H1 (cell line): ENCODE results near the gene CHRNA5.

ENCODE experiments used
- CBX8 ChIP-seq: fragments of 300-800, 300-1000 bp; sonication (generic); IDR thresholded peaks from 2 replicates; pipeline ENCODE4 v1.7.1; 2016; ENCODE audit warnings: low read depth, low read length, borderline replicate concordance
- CREB1 ChIP-seq: IDR thresholded peaks from 2 replicates; pipeline ENCODE4 v1.6.1; 2012; ENCODE audit warnings: inconsistent platforms
- GTF2F1 ChIP-seq: IDR thresholded peaks from 2 replicates; pipeline ENCODE4 v1.6.1; 2012; ENCODE audit warnings: low read depth, low read length, improper control_type of control experiment, borderline replicate concordance
- JUN ChIP-seq: IDR thresholded peaks from 2 replicates; pipeline ENCODE4 v1.6.1; 2011; ENCODE audit warnings: low read depth, mild to moderate bottlenecking, improper control_type of control experiment, low read length
- KDM1A ChIP-seq: fragments of 200-600, 300-600 bp; sonication (generic); IDR thresholded peaks from 2 replicates; pipeline ENCODE4 v1.7.1; 2016; ENCODE audit warnings: mild to moderate bottlenecking, low read length, borderline replicate concordance
- POLR2A ChIP-seq, 2 experiments: IDR thresholded peaks; 1 replicate in 1 of 2; 2 replicates in 1 of 2; pipeline ENCODE4 v1.6.1; 2011; ENCODE audit warnings: low read depth in 2 of 2, low read length in 2 of 2, mild to moderate bottlenecking in 2 of 2; ENCODE audit errors: control extremely low read depth in 1 of 2
- POLR2AphosphoS5 ChIP-seq: IDR thresholded peaks from 2 replicates; pipeline ENCODE4 v1.6.1; 2011; ENCODE audit warnings: low read depth, low read length
- SIX5 ChIP-seq: IDR thresholded peaks from 2 replicates; pipeline ENCODE4 v1.6.1; 2011; ENCODE audit warnings: mild to moderate bottlenecking, low read depth, low read length
- SP2 ChIP-seq: IDR thresholded peaks from 2 replicates; pipeline ENCODE4 v1.6.1; 2012; ENCODE audit warnings: mild to moderate bottlenecking, low read length, inconsistent platforms
- SP4 ChIP-seq: IDR thresholded peaks from 2 replicates; pipeline ENCODE4 v1.6.1; 2012; ENCODE audit warnings: low read length, inconsistent platforms
- TF ChIP-seq, protein P1 (sequence below): IDR thresholded peaks from 2 replicates; pipeline ENCODE4 v1.6.1; 2012; ENCODE audit warnings: low read length, inconsistent platforms
- TF ChIP-seq, protein P2 (sequence below): IDR thresholded peaks from 2 replicates; pipeline ENCODE4 v1.6.1; 2012; ENCODE audit warnings: inconsistent platforms
- TF ChIP-seq, protein P3 (sequence below), 3 experiments: IDR thresholded peaks; 1 replicate in 2 of 3; 2 replicates in 1 of 3; pipeline versions ENCODE4 v1.5.1 to v1.6.1; 2011; ENCODE audit warnings: low read length in 3 of 3, mild to moderate bottlenecking in 3 of 3, inconsistent platforms in 2 of 3, low read depth in 1 of 3, moderate library complexity in 1 of 3; ENCODE audit not compliant: insufficient read depth in 1 of 3; ENCODE audit errors: control extremely low read depth in 1 of 3
- TF ChIP-seq, protein P4 (sequence below): IDR thresholded peaks from 2 replicates; pipeline ENCODE4 v1.6.1; 2012; ENCODE audit warnings: inconsistent platforms

DNA sequence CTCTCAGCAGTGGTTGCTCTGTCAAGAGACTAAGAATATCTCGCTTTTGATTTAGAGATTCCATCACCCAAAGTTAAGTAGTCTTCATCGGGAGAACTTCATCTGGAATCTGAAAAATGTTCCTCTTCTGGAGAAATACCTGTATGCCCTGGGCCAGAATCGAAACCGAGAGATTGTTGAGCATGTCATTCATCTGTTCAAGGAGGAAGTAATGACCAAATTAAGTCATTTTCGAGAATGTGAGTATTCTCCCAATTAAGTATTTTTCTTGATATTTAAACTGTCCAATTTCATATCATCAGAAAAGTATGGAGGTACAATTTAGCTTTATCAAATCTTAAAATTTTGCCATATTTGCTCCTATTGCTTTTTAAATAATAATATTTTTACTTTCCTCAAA is 38.0 kb upstream of the CHRNA5 start:
- TF ChIP-seq, protein P1, sequence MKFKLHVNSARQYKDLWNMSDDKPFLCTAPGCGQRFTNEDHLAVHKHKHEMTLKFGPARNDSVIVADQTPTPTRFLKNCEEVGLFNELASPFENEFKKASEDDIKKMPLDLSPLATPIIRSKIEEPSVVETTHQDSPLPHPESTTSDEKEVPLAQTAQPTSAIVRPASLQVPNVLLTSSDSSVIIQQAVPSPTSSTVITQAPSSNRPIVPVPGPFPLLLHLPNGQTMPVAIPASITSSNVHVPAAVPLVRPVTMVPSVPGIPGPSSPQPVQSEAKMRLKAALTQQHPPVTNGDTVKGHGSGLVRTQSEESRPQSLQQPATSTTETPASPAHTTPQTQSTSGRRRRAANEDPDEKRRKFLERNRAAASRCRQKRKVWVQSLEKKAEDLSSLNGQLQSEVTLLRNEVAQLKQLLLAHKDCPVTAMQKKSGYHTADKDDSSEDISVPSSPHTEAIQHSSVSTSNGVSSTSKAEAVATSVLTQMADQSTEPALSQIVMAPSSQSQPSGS, result no peak
- TF ChIP-seq SP4 (no peak), JUN (no peak), CREB1 (no peak), GTF2F1 (no peak), SP2 (no peak), POLR2AphosphoS5 (no peak), KDM1A (no peak), CBX8 (no peak), SIX5 (no peak), POLR2A (IDR thresholded peaks at IDR 0.05; ENCODE audit: control extremely low read depth in 1 of 2, low read depth in 2 of 2, low read length in 2 of 2) (no peak)
- TF ChIP-seq, protein P2, sequence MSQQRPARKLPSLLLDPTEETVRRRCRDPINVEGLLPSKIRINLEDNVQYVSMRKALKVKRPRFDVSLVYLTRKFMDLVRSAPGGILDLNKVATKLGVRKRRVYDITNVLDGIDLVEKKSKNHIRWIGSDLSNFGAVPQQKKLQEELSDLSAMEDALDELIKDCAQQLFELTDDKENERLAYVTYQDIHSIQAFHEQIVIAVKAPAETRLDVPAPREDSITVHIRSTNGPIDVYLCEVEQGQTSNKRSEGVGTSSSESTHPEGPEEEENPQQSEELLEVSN, result no peak
- TF ChIP-seq, protein P3, sequence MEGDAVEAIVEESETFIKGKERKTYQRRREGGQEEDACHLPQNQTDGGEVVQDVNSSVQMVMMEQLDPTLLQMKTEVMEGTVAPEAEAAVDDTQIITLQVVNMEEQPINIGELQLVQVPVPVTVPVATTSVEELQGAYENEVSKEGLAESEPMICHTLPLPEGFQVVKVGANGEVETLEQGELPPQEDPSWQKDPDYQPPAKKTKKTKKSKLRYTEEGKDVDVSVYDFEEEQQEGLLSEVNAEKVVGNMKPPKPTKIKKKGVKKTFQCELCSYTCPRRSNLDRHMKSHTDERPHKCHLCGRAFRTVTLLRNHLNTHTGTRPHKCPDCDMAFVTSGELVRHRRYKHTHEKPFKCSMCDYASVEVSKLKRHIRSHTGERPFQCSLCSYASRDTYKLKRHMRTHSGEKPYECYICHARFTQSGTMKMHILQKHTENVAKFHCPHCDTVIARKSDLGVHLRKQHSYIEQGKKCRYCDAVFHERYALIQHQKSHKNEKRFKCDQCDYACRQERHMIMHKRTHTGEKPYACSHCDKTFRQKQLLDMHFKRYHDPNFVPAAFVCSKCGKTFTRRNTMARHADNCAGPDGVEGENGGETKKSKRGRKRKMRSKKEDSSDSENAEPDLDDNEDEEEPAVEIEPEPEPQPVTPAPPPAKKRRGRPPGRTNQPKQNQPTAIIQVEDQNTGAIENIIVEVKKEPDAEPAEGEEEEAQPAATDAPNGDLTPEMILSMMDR (IDR thresholded peaks at IDR 0.05; ENCODE audit: control extremely low read depth in 1 of 3, insufficient read depth in 1 of 3, low read depth in 1 of 3, low read length in 3 of 3), result no peak
- TF ChIP-seq, protein P4, sequence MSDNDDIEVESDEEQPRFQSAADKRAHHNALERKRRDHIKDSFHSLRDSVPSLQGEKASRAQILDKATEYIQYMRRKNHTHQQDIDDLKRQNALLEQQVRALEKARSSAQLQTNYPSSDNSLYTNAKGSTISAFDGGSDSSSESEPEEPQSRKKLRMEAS, result no peak
